Activated CD8-positive, alpha-beta memory T cell treated with anti-CD3 and anti-CD28 coated beads, Interleukin-2, amount 50 U/mL, for 24 hours (primary cell): ENCODE data around the gene AVP.
"Not testable (repeated sequence)": the region's sequence is repeated elsewhere in the genome, so short reads cannot be mapped to it uniquely, and the experiment has no call there.

Experiments used
- DNase-seq: peaks from one replicate; pipeline ENCODE4 v3.0.0-alpha.2; 2020; ENCODE audit errors: extremely low read depth

AVP gene

GRCh38 chr20:3084283-3084985 is at the start of gene AVP:
AVP (minus strand) TSS chr20:3084724; CDS start chr20:3084674, 50 bp downstream.
- no peak for DNase-seq

GRCh38 chr20:3134151-3134550 is 49.6 kb upstream of the AVP start:
- no peak for DNase-seq

GRCh38 chr20:3133155-3133554 is 48.6 kb upstream of the AVP start:
- no peak for DNase-seq

GRCh38 chr20:3130051-3130600 is 45.6 kb upstream of the AVP start:
- no peak for DNase-seq

- DNase-seq: no peak
Observed at GRCh38 chr20:3129094-3129493, 44.6 kb upstream of the AVP start.

- no peak for DNase-seq
Observed at GRCh38 chr20:3128275-3128984, 43.9 kb upstream of the AVP start.

GRCh38 chr20:3126527-3126859 is 42.0 kb upstream of the AVP start:
- no peak for DNase-seq

GRCh38 chr20:3125776-3126526 is 41.4 kb upstream of the AVP start:
- DNase-seq: not testable (repeated sequence)

GRCh38 chr20:3124773-3125560 is 40.4 kb upstream of the AVP start:
- not testable (repeated sequence) for DNase-seq

GRCh38 chr20:3124163-3124562 is 39.6 kb upstream of the AVP start:
- DNase-seq: not testable (repeated sequence)

- DNase-seq: no peak
Observed at GRCh38 chr20:3123542-3123941, 39.0 kb upstream of the AVP start.

- no peak for DNase-seq
Observed at GRCh38 chr20:3121955-3122610, 37.6 kb upstream of the AVP start.

- DNase-seq: no peak
Observed at GRCh38 chr20:3121271-3121911, 36.9 kb upstream of the AVP start.

GRCh38 chr20:3119044-3119443 is 34.5 kb upstream of the AVP start:
- no peak for DNase-seq

- not testable (repeated sequence) for DNase-seq
Observed at GRCh38 chr20:3117839-3118379, 33.4 kb upstream of the AVP start.

GRCh38 chr20:3116341-3116740 is 31.8 kb upstream of the AVP start:
- DNase-seq: no peak

GRCh38 chr20:3115190-3116107 is 30.9 kb upstream of the AVP start:
- no peak for DNase-seq

GRCh38 chr20:3111995-3112394 is 27.5 kb upstream of the AVP start:
- DNase-seq: no peak

GRCh38 chr20:3111507-3111906 is 27.0 kb upstream of the AVP start:
- DNase-seq: no peak
